SK-N-DZ (cell line): ENCODE data around the gene PALMD.

Experiments used
- DNase-seq: peaks from one replicate; pipeline ENCODE4 v3.0.0-alpha.2; 2015; ENCODE audit warnings: low spot score

Gene PALMD

GRCh38 chr1:99659755-99660210 is 13.9 kb downstream of the PALMD start:
- DNase-seq, result no peak

GRCh38 chr1:99660496-99660895 is 14.6 kb downstream of the PALMD start:
- DNase-seq, result no peak

GRCh38 chr1:99661780-99662179 is 15.9 kb downstream of the PALMD start:
- no peak for DNase-seq

GRCh38 chr1:99662539-99663080 is 16.7 kb downstream of the PALMD start:
- DNase-seq, result peak; percentile 69

- no peak for DNase-seq
Observed at GRCh38 chr1:99663501-99663900, 17.6 kb downstream of the PALMD start.

GRCh38 chr1:99665212-99665611 is 19.3 kb downstream of the PALMD start:
- no peak for DNase-seq

- no peak for DNase-seq
Observed at GRCh38 chr1:99669376-99669775, 23.5 kb downstream of the PALMD start.

GRCh38 chr1:99669821-99670220 is 23.9 kb downstream of the PALMD start:
- no peak for DNase-seq

- no peak for DNase-seq
Observed at GRCh38 chr1:99670583-99670982, 24.7 kb downstream of the PALMD start.

GRCh38 chr1:99672038-99672437 is 26.1 kb downstream of the PALMD start:
- no peak for DNase-seq

GRCh38 chr1:99672530-99673213 is 26.8 kb downstream of the PALMD start:
- no peak for DNase-seq

GRCh38 chr1:99673315-99673714 is 27.4 kb downstream of the PALMD start:
- no peak for DNase-seq

GRCh38 chr1:99674115-99675064 is 28.5 kb downstream of the PALMD start:
- DNase-seq, result no peak

- DNase-seq, result no peak
Observed at GRCh38 chr1:99675292-99675691, 29.4 kb downstream of the PALMD start.

GRCh38 chr1:99675994-99676393 is 30.1 kb downstream of the PALMD start:
- no peak for DNase-seq

GRCh38 chr1:99676876-99677275 is 31.0 kb downstream of the PALMD start:
- no peak for DNase-seq

GRCh38 chr1:99677416-99677815 is 31.5 kb downstream of the PALMD start:
- DNase-seq, result no peak

- DNase-seq, result no peak
Observed at GRCh38 chr1:99680270-99680669, 34.4 kb downstream of the PALMD start.

GRCh38 chr1:99681583-99681982 is 35.7 kb downstream of the PALMD start:
- no peak for DNase-seq

GRCh38 chr1:99682291-99682751 is 36.4 kb downstream of the PALMD start:
- no peak for DNase-seq

GRCh38 chr1:99685516-99686180 is 39.7 kb downstream of the PALMD start:
- DNase-seq, result peak; percentile 68

GRCh38 chr1:99691175-99691574 is 45.3 kb downstream of the PALMD start:
- no peak for DNase-seq
